Endothelial cell of umbilical vein (primary cell): Measurements from ENCODE around the gene ARHGEF28. TPM values are rescaled to one million over a fixed set of nuclear protein-coding genes. Genes with fewer than 3 reads are reported as not detected.

Experiments
- BruUV-seq: library from RNA; stranded (reverse); fragments of 400-500 nt; replicated peaks from 2 replicates; lab custom pipeline; 2021; lab: Mats Ljungman, UMichigan
- CTCF ChIA-PET: fragments of 300-600, 350-600 bp; sonication (Branson Sonifier 250); formaldehyde crosslinking; loops from one replicate; lab custom pipeline; 2021; ENCODE audit warnings: antibody characterized with exemption, inconsistent platforms; lab: Charles Lee
- POLR2A ChIA-PET: fragments of 300-600, 350-600 bp; sonication (Branson Sonifier 250); formaldehyde crosslinking; loops from one replicate; lab custom pipeline; 2021; ENCODE audit warnings: antibody characterized with exemption, inconsistent platforms; lab: Charles Lee
- DNase-seq: peaks from one replicate; pipeline ENCODE4 v3.0.0-alpha.2; 2011; ENCODE audit warnings: low read depth, low spot score
- FAIRE-seq: peaks from 2 replicates; lab custom pipeline; 2011; peaks lifted over from hg19 to GRCh38; lab: Jason Lieb, UNC
- H2AFZ ChIP-seq: 2 replicates; pipeline ENCODE4 v1.6.0; 2012; ENCODE audit warnings: low read depth, low read length, control low read depth, inconsistent platforms
- H3K27ac ChIP-seq: 2 replicates; pipeline ENCODE4 v1.5.1; 2011; ENCODE audit warnings: low read depth, mild to moderate bottlenecking, control low read depth, low read length, moderate library complexity; ENCODE audit not compliant: insufficient read depth
- H3K27me3 ChIP-seq, 2 experiments: 2 replicates each; pipeline versions ENCODE4 v1.6.0 to v1.6.1; 2011; ENCODE audit warnings: low read length in 2 of 2, mixed read lengths in 1 of 2; ENCODE audit not compliant: control insufficient read depth in 2 of 2, insufficient read depth in 2 of 2
- H3K36me3 ChIP-seq, 2 experiments: 2 replicates in 1 of 2; 3 replicates in 1 of 2; pipeline ENCODE4 v1.5.1; 2011; ENCODE audit warnings: low read length in 2 of 2, mild to moderate bottlenecking in 1 of 2, moderate library complexity in 1 of 2; ENCODE audit not compliant: control insufficient read depth in 2 of 2, insufficient read depth in 2 of 2; ENCODE audit errors: extremely low read depth in 1 of 2
- H3K4me1 ChIP-seq: 3 replicates; pipeline ENCODE4 v1.5.1; 2011; ENCODE audit warnings: mild to moderate bottlenecking, low read length; ENCODE audit not compliant: control insufficient read depth, insufficient read depth; ENCODE audit errors: extremely low read depth
- H3K4me2 ChIP-seq: 2 replicates; pipeline ENCODE4 v1.6.1; 2011; ENCODE audit warnings: low read length, control low read depth, mixed read lengths; ENCODE audit not compliant: insufficient read depth
- H3K4me3 ChIP-seq, 3 experiments: fragments of 200-600 bp in 1 of 3; sonication (generic), shearing (Covaris generic) in 1 of 3; replicated peaks in 1 of 3; 2 replicates each; pipeline ENCODE4 v1.5.1; 2011 to 2016; ENCODE audit warnings: control low read depth in 3 of 3, low read length in 3 of 3, mild to moderate bottlenecking in 2 of 3, inconsistent platforms in 1 of 3, low read depth in 1 of 3, moderate library complexity in 1 of 3; ENCODE audit not compliant: insufficient read depth in 1 of 3
- H3K79me2 ChIP-seq: 2 replicates; pipeline ENCODE4 v1.6.0; 2012; ENCODE audit warnings: low read length, inconsistent platforms; ENCODE audit not compliant: control insufficient read depth, insufficient read depth
- H3K9ac ChIP-seq: replicated peaks from 2 replicates; pipeline ENCODE3; 2011; ENCODE audit warnings: low read length, control low read depth; ENCODE audit not compliant: insufficient read depth; ENCODE audit errors: extremely low read depth
- H3K9me1 ChIP-seq: replicated peaks from 3 replicates; pipeline ENCODE4 v1.6.0; 2011; ENCODE audit warnings: mild to moderate bottlenecking, low read length; ENCODE audit not compliant: control insufficient read depth, insufficient read depth; ENCODE audit errors: extremely low read depth
- H3K9me3 ChIP-seq: replicated peaks from 2 replicates; pipeline ENCODE4 v1.5.1; 2012; ENCODE audit warnings: low read length, inconsistent platforms; ENCODE audit not compliant: control insufficient read depth, insufficient read depth
- H4K20me1 ChIP-seq: replicated peaks from 2 replicates; pipeline ENCODE3; 2011; ENCODE audit warnings: mild to moderate bottlenecking, low read length; ENCODE audit not compliant: control insufficient read depth, insufficient read depth; ENCODE audit errors: extremely low read depth
- CTCF ChIP-seq, 2 donors: IDR thresholded peaks; 1 replicate in 1 of 2; 2 replicates in 1 of 2; pipeline ENCODE4 v1.5.1; 2011; ENCODE audit warnings: low read length in 2 of 2, mild to moderate bottlenecking in 2 of 2, moderate library complexity in 2 of 2, control low read depth in 1 of 2, inconsistent platforms in 1 of 2, low read depth in 1 of 2; ENCODE audit not compliant: insufficient read depth in 1 of 2; ENCODE audit errors: extremely low read depth in 1 of 2
- EZH2 ChIP-seq: IDR thresholded peaks from 2 replicates; pipeline ENCODE4 v1.6.1; 2012; ENCODE audit warnings: borderline replicate concordance, low read depth, mild to moderate bottlenecking, moderate library complexity, low read length, inconsistent platforms; ENCODE audit not compliant: severe bottlenecking
- FOS ChIP-seq: IDR thresholded peaks from 2 replicates; pipeline ENCODE4 v1.6.1; 2011; ENCODE audit warnings: mild to moderate bottlenecking, low read length, moderate library complexity, borderline replicate concordance; ENCODE audit not compliant: insufficient read depth
- GATA2 ChIP-seq: IDR thresholded peaks from 2 replicates; pipeline ENCODE4 v1.7.0; 2011; ENCODE audit warnings: low read depth, mild to moderate bottlenecking, moderate library complexity, mixed read lengths, low read length; ENCODE audit not compliant: insufficient read length, insufficient read depth
- JUN ChIP-seq: IDR thresholded peaks from 2 replicates; pipeline ENCODE4 v1.6.1; 2011; ENCODE audit warnings: borderline replicate concordance, low read depth; ENCODE audit not compliant: insufficient read length, insufficient read depth
- MYC ChIP-seq: IDR thresholded peaks from one replicate; pipeline ENCODE4 v1.6.1; 2011; ENCODE audit warnings: mild to moderate bottlenecking, low read depth, low read length
- POLR2A ChIP-seq: IDR thresholded peaks from 2 replicates; pipeline ENCODE4 v1.6.1; 2012; ENCODE audit warnings: low read depth, mild to moderate bottlenecking, control low read depth, low read length
- POLR2AphosphoS5 ChIP-seq: IDR thresholded peaks from 2 replicates; pipeline ENCODE4 v1.6.1; 2012; ENCODE audit warnings: low read depth, mild to moderate bottlenecking, control low read depth, low read length, moderate library complexity; ENCODE audit not compliant: insufficient read depth
- dilution Hi-C: fragments of 300-500 bp; cut with MboI; formaldehyde crosslinking; loops from one replicate; pipeline ENCODE4 v1.15.0; 2019; ENCODE audit warnings: low sequenced_read_pairs; ENCODE audit not compliant: extremely low pct_ligation_motif_present
- intact Hi-C: fragments of 100-400 bp; cut with micrococcal nuclease; formaldehyde crosslinking; loops from one replicate; pipeline ENCODE4 v1.10.0; 2022
- polyA plus RNA-seq, 4 experiments: library from polyadenylated mRNA; depleted of rRNA in 3 of 4; stranded (reverse) in 3 of 4; unstranded in 1 of 4; fragments of >200 nt; gene quantifications; 2 replicates each; pipeline versions ENCODE4 v1.2.1 to v1.2.3, GENCODE V29; 2011 to 2012; ENCODE audit warnings: missing spikeins in 1 of 4
- total RNA-seq: library from RNA; stranded (reverse); gene quantifications from 2 replicates; pipeline ENCODE4 v1.2.3, GENCODE V29; 2021
- TF ChIP-seq, protein P1 (sequence below): IDR thresholded peaks from 2 replicates; pipeline ENCODE4 v1.6.1; 2011; ENCODE audit not compliant: insufficient read depth, insufficient read length

The ARHGEF28 gene
- total and polyA plus RNA-seq, 2 donors (not counting 3 experiments of a cell fraction or from before 2014, with no cell fraction given) = 29.5 to 108 TPM

DNA sequence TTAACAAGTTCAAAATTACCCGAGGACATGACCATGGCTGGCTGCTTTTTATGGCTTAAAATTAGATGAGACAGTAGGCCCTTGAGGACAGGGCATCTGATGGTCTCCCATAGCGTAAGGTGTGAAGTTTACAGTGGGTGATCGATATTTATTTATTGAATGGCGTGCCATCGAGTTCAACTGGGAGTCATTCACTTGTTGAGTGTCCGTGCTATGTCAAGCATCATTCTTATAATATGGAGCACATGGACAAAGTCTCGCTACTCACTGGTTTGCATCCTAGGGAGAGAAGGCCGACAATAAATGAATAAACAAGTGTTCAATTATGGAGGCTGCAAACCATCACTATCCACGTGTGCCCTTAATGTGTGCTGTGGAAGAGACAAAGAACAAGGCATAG is 277.2 kb downstream of the ARHGEF28 start:
- Histone ChIP-seq H3K27ac (no peak overlapping the region), H3K79me2 (no peaks in the 10 kb centered on the region), H3K9ac (no peak overlapping the region), H3K9me1 (no peaks in the 10 kb centered on the region), H3K4me2 (no peak overlapping the region), H3K9me3 (no peaks in the 10 kb centered on the region), H3K4me3 (no peak overlapping the region), H3K4me1 (no peaks in the 10 kb centered on the region), H2AFZ (no peak overlapping the region), H3K36me3 (peaks cover 22 to 33% of the 10 kb centered on the region in 2 experiments), H3K27me3 (no peaks in the 10 kb centered on the region), H4K20me1 (no peaks in the 10 kb centered on the region)
- TF ChIP-seq JUN (no peak), MYC (no peak), GATA2 (no peak), CTCF (IDR thresholded peaks at IDR 0.05; ENCODE audit: extremely low read depth in 1 of 2, insufficient read depth in 1 of 2, low read depth in 1 of 2, low read length in 2 of 2) (no peak), EZH2 (no peak), FOS (no peak), POLR2A (no peak), POLR2AphosphoS5 (no peak)
- TF ChIP-seq, protein P1, sequence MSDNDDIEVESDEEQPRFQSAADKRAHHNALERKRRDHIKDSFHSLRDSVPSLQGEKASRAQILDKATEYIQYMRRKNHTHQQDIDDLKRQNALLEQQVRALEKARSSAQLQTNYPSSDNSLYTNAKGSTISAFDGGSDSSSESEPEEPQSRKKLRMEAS = no peak
- CTCF ChIA-PET = interaction anchor here (1.4 to 2.5 kb wide), 6 partner anchors 13 to 922 kb away, joined by 4 to 78 read pairs (median 22); partner anchors contain the start of gene ENC1
- no peak for FAIRE-seq
- intact Hi-C loops = loop anchor here (2.0 kb wide), 1 partner anchor 312 kb away; no protein-coding TSS in a partner anchor
- no TSS peak for BruUV-seq
- dilution Hi-C loops = no loop called here
- DNase-seq = no peak
- POLR2A ChIA-PET = interaction anchor here (2.4 kb wide), 1 partner anchor 738 kb away, joined by 6 read pairs; the partner anchor contains the start of gene ENC1
